Suprapubic skin (tissue), 4 donors: ENCODE measurements around the gene BIRC6.

ENCODE experiments used
- EP300 ChIP-seq: sonication (generic); formaldehyde crosslinking; IDR thresholded peaks from one replicate; pipeline ENCODE4 v1.6.1; 2017; ENCODE audit warnings: antibody characterized with exemption
- POLR2A ChIP-seq, 2 donors: fragments of 450-650 bp; IDR thresholded peaks; one replicate each; pipeline ENCODE4 v1.6.1; 2017; ENCODE audit warnings: antibody characterized with exemption in 2 of 2, mild to moderate bottlenecking in 2 of 2, moderate library complexity in 2 of 2
- POLR2AphosphoS5 ChIP-seq, 3 donors: sonication (generic); formaldehyde crosslinking; IDR thresholded peaks; one replicate each; pipeline ENCODE4 v1.6.1; 2017; ENCODE audit warnings: antibody characterized with exemption in 3 of 3
- TF ChIP-seq, protein P1 (sequence below), 2 donors: fragments of 200-600 bp in 1 of 2; fragments of 450-650 bp in 1 of 2; sonication (generic) in 1 of 2; IDR thresholded peaks; one replicate each; pipeline ENCODE4 v1.5.1; 2016 to 2019; ENCODE audit warnings: antibody characterized with exemption in 2 of 2, mild to moderate bottlenecking in 1 of 2, moderate library complexity in 1 of 2

DNA sequence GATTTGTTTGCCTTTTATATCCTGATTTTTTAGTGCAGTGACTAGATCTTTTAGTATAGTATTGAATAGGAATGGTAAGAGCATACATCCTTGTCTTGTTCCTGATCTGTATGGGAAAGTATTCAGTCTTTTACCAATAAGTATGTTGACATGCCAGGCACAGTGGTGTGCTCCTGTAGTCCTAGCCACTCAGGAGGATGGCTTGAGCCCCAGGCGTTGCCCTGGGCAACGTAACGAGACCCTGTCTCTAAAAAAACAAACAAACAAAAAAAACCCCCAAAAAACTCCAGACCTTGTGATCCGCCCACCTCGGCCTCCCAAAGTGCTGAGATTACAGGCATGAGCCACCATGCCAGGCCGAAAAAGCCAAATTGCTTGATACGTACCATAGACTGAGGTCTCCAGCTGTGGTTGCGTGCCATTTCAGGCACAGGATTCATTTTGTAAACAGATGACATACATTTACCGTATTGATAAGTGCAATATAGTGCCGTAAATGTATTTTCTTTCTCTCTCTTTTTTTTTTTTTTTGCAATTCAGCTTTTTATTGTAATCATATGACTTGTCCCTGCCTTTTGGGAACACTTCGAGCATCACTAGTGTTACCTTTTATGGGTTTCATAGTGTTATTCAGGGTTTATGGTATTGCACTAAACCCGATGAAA is 18.5 kb downstream of the BIRC6 start:
- TF ChIP-seq, protein P1, sequence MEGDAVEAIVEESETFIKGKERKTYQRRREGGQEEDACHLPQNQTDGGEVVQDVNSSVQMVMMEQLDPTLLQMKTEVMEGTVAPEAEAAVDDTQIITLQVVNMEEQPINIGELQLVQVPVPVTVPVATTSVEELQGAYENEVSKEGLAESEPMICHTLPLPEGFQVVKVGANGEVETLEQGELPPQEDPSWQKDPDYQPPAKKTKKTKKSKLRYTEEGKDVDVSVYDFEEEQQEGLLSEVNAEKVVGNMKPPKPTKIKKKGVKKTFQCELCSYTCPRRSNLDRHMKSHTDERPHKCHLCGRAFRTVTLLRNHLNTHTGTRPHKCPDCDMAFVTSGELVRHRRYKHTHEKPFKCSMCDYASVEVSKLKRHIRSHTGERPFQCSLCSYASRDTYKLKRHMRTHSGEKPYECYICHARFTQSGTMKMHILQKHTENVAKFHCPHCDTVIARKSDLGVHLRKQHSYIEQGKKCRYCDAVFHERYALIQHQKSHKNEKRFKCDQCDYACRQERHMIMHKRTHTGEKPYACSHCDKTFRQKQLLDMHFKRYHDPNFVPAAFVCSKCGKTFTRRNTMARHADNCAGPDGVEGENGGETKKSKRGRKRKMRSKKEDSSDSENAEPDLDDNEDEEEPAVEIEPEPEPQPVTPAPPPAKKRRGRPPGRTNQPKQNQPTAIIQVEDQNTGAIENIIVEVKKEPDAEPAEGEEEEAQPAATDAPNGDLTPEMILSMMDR (IDR thresholded peaks at IDR 0.05): no peak
- no peak for TF ChIP-seq EP300
- TF ChIP-seq POLR2A (IDR thresholded peaks at IDR 0.05): no peak
- no peak for TF ChIP-seq POLR2AphosphoS5 (IDR thresholded peaks at IDR 0.05)
